Heart right ventricle (tissue), 16 donors: ENCODE data around the gene WNT8A. TPM values are rescaled to one million over a fixed set of nuclear protein-coding genes. Genes with fewer than 3 reads are reported as not detected.

ENCODE experiments used
- ATAC-seq, 8 donors: fragments of 200-7000 bp; cut with Tn5 transposase; one replicate each; pipeline ENCODE4 v1.9.1; 2020; ENCODE audit warnings: mild to moderate bottlenecking in 8 of 8, moderate library complexity in 8 of 8, moderate number of reproducible peaks in 1 of 8
- DNase-seq, 2 donors: peaks; one replicate each; pipeline ENCODE4 v3.0.0-alpha.2; 2020
- H3K27ac ChIP-seq, 10 donors: fragments of 200-600 bp; sonication (generic) in 2 of 10; one replicate each; pipeline versions ENCODE4 v1.5.0 to v1.8.0; 2020 to 2022; ENCODE audit warnings: mild to moderate bottlenecking in 3 of 10
- H3K27me3 ChIP-seq, 7 donors: fragments of 200-600 bp; one replicate each; pipeline ENCODE4 v1.8.0; 2021 to 2022; ENCODE audit warnings: mild to moderate bottlenecking in 2 of 7
- H3K36me3 ChIP-seq, 9 donors: fragments of 200-600 bp; sonication (generic) in 1 of 9; one replicate each; pipeline versions ENCODE4 v1.5.0 to v1.8.0; 2020 to 2022; ENCODE audit warnings: mild to moderate bottlenecking in 2 of 9
- H3K4me1 ChIP-seq, 9 donors: fragments of 200-600 bp; sonication (generic) in 1 of 9; one replicate each; pipeline versions ENCODE4 v1.5.0 to v1.8.0; 2020 to 2022; ENCODE audit warnings: mild to moderate bottlenecking in 4 of 9
- H3K4me3 ChIP-seq, 10 donors: fragments of 200-600 bp; sonication (generic) in 2 of 10; one replicate each; pipeline versions ENCODE4 v1.5.0 to v1.8.0; 2020 to 2022; ENCODE audit warnings: mild to moderate bottlenecking in 7 of 10, moderate library complexity in 2 of 10
- H3K9me3 ChIP-seq, 11 donors: fragments of 200-600 bp in 10 of 11; sonication (generic) in 2 of 11; one replicate each; pipeline versions ENCODE4 v1.5.0 to v1.8.0; 2013 to 2022; ENCODE audit warnings: mild to moderate bottlenecking in 2 of 11, control low read depth in 1 of 11, moderate library complexity in 1 of 11
- WGBS, 2 donors: extraction: QIAGEN DNeasy Blood & Tissue Kit; methylation state at CpG; one replicate each; pipeline ENCODE4 v1.1.7; 2013; ENCODE audit warnings: inconsistent platforms in 1 of 2; 5-methylcytosine and 5-hydroxymethylcytosine counted together
- intact Hi-C, 10 donors: fragments of 100-400 bp; cut with DNase I; formaldehyde crosslinking; loops; one replicate each; pipeline versions ENCODE4 v1.11.1 to v1.14.2; 2022
- polyA plus RNA-seq, 2 donors: library from polyadenylated mRNA; stranded (reverse); fragments of 200-250 nt; gene quantifications; one replicate each; pipeline ENCODE4 v1.2.3, GENCODE V29; 2013
- total RNA-seq, 10 donors: library from RNA; stranded (reverse); fragmentation: NEBNext Ultra II Directional in 3 of 10; extraction: Animal tissue kit (Norgen Biotek cat#: 25700) in 3 of 10; gene quantifications; one replicate each; pipeline versions ENCODE4 v1.2.1 to v1.2.4, GENCODE V29; 2021 to 2023
- TF ChIP-seq, protein P1 (sequence below), 9 donors: fragments of 200-600 bp; sonication (generic) in 2 of 9; IDR thresholded peaks; one replicate each; pipeline versions ENCODE4 v1.5.0 to v1.8.0; 2021 to 2022; ENCODE audit warnings: antibody characterized with exemption in 9 of 9, mild to moderate bottlenecking in 5 of 9, moderate library complexity in 1 of 9
- donor health status: Arrhythmogenic right ventricular cardiomyopathy.
- donor health status: ischemic (EF 13 %, LVEDD 7.1; RV severe dilation, severe dysfunction).
- donor health status: healthy with polysubstance abuse.
- donor health status: DM: no; HTN: yes; CAD: no.
- donor health status: DM: no; HTN: no; CAD: no.
- donor health status: ischemic (EF 25% LVEDD 6.9; RV normal size, moderate dysfunction).
- donor health status: ischemic (EF 25% LVEDD 5.7; RV mildly dilated, moderate dysfunction).
- donor health status: healthy.
- donor health status: DM: yes; HTN: yes; CAD: no.
- donor health status: Ischemic cardiomyopathy.
- donor health status: ischemic (EF 35%, LVEDD 5.7; RV mildly dilated, moderate dysfunction).
- donor health status: nonischemic (EF 11% LVEDD 7.7; RV severe dilation, severe dysfunction).
- donor health status: DM: yes; HTN: yes; CAD: no.
- donor health status: PGD.
- donor health status: ischemic (EF 29% LVEDD 5.4; RV normal size, mild dysfunction).
- donor health status: nonischemic (EF 23%, LVEDD 6.1; RV moderate dilation, normal function).

The WNT8A gene
- total and polyA plus RNA-seq, 12 donors = not detected

DNA sequence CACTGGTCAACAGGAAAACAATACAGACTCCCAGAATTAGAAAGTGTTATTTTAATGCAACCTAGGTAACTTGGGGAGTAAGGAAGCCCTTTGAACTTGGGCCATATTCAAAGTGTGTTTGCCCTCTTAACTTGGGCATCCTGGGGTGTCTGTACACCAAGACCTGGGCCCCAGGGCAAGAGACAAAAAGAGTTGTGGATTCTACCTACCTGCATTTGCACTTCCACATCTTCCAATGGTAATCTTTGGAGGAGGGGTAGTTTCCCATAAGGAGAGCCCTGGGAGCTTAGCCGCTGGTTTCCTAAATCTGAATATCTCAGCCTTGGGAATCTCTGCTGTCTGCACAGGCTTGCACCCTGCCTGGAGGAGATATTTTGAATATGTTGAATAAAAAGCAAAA, 8.5 kb downstream of the WNT8A start:
- no peak for ATAC-seq
- WGBS, 2 donors = 65 to 74% methylated on average over 1 of the region's 1 CpG

DNA sequence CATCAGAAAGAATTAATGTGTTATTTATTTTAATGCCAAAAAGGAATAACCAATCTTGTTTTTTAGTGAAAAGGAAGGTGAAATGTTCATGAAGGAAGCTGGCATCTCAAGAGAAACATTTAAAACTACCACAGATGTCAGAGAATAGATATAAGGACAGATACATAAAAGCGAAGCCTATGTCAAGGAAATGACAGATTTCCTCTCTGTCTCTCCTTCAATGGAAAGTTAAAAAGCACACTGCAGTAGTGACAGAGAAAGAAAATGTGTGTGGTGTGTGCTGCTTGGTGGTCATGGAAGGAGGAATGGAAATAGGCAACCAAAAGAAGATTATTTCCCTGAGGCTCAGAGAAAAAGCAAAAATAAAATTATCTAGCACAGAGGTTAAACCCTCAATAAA, 9.2 kb downstream of the WNT8A start:
- no peaks in the 10 kb centered on the region for H3K36me3 ChIP-seq
- no peak overlapping the region for H3K27ac ChIP-seq
- no peaks in the 10 kb centered on the region for H3K9me3 ChIP-seq
- 47 to 62% methylated on average over 1 of the region's 1 CpG for WGBS, 2 donors
- no peak for DNase-seq
- ATAC-seq = no peak
- peaks cover 0 to 15% (median 9%) of the 10 kb centered on the region in 7 donors for H3K27me3 ChIP-seq
- no peaks in the 10 kb centered on the region for H3K4me1 ChIP-seq
- H3K4me3 ChIP-seq = no peak overlapping the region
- TF ChIP-seq, protein P1, sequence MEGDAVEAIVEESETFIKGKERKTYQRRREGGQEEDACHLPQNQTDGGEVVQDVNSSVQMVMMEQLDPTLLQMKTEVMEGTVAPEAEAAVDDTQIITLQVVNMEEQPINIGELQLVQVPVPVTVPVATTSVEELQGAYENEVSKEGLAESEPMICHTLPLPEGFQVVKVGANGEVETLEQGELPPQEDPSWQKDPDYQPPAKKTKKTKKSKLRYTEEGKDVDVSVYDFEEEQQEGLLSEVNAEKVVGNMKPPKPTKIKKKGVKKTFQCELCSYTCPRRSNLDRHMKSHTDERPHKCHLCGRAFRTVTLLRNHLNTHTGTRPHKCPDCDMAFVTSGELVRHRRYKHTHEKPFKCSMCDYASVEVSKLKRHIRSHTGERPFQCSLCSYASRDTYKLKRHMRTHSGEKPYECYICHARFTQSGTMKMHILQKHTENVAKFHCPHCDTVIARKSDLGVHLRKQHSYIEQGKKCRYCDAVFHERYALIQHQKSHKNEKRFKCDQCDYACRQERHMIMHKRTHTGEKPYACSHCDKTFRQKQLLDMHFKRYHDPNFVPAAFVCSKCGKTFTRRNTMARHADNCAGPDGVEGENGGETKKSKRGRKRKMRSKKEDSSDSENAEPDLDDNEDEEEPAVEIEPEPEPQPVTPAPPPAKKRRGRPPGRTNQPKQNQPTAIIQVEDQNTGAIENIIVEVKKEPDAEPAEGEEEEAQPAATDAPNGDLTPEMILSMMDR (IDR thresholded peaks at IDR 0.05) = no peak
- intact Hi-C loops = no loop called here

More for the DNA sequence above, 8.5 kb downstream of the WNT8A start:
- TF ChIP-seq, protein P1 (IDR thresholded peaks at IDR 0.05) = no peak
- Histone ChIP-seq H3K4me1 (no peaks in the 10 kb centered on the region), H3K4me3 (no peak overlapping the region), H3K9me3 (no peaks in the 10 kb centered on the region), H3K36me3 (no peaks in the 10 kb centered on the region), H3K27ac (no peak overlapping the region), H3K27me3 (peaks cover 0 to 12% (median 9%) of the 10 kb centered on the region in 7 donors)
- no peak for DNase-seq
- intact Hi-C loops = no loop called here

DNA sequence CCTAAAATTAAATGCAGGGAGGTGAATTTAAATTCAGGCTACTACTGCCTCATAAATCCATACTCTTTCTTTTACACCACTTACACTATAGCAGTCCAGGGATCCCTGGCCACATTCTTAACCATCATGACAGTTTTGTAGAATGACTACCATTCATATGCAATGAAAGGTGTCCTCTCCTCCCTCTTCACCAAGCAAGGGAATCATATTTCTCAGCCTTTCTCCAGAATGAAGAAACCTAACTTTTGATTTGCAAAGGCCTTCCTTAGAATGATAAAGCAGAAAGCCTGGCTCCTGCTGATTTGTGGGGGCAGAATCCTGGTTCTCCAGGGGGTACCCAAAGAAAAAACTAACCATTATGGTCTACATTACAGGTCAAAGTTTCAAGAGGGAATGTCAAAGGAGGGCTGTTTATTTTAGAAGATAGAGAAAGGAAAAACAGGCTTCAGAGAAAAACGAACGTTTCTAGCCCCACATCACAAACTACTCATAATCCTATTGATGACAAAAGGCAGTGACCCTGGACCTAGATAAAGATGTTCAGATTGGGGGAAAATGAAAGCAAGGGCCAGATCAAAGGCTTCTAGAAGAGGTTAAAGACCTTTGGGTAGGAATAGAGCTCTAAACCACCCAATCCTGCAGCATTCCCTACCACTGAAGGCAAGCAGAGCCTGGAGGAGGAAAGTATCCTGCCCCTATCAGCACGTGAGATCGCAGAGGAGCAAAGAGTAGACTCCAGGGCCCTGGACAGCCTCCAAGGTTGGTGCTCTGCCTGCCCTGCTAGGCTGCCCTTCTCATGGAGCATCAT, 11.5 kb downstream of the WNT8A start:
- ATAC-seq (no peak), DNase-seq (no peak)
- H3K4me3 ChIP-seq = no peak overlapping the region
- peaks cover 0 to 23% (median 12%) of the 10 kb centered on the region in 7 donors for H3K27me3 ChIP-seq
- intact Hi-C loops = no loop called here
- TF ChIP-seq, protein P1 (IDR thresholded peaks at IDR 0.05) = no peak
- H3K4me1 ChIP-seq = no peaks in the 10 kb centered on the region
- no peak overlapping the region for H3K27ac ChIP-seq
- H3K36me3 ChIP-seq = no peaks in the 10 kb centered on the region
- H3K9me3 ChIP-seq = no peaks in the 10 kb centered on the region
- WGBS, 2 donors = 44 to 46% methylated on average over 4 of the region's 4 CpGs

DNA sequence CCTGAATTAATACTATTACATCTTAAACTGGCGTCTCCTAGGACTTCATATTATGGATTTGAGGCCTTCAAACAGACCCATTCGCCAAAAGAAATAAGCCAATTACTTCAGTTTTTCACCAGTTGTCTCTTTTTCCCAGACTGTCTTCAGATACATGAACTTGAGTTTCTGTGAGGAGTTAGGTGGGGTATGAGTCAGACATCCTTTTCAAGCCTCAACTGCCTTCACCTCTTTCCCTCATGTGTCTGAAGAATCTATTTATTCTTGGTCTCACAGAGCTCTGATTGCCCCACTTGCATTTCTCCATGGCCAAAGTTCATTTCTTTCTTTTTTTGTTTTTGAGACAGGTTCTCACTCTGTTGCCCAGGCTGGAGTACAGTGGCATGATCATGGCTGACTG, 12.5 kb downstream of the WNT8A start:
- Histone ChIP-seq H3K4me1 (no peaks in the 10 kb centered on the region), H3K4me3 (no peak overlapping the region), H3K27ac (no peak overlapping the region), H3K27me3 (peaks cover 0 to 30% (median 6%) of the 10 kb centered on the region in 7 donors), H3K36me3 (no peaks in the 10 kb centered on the region), H3K9me3 (no peaks in the 10 kb centered on the region)
- TF ChIP-seq, protein P1 (IDR thresholded peaks at IDR 0.05) = no peak
- WGBS, 2 donors = 82 to 85% methylated on average over 2 of the region's 2 CpGs
- no peak for DNase-seq
- ATAC-seq = no peak
- intact Hi-C loops = no loop called here
